K562 (cell line): Measurements from ENCODE around the gene RNF135. TPM values are rescaled to one million over a fixed set of nuclear protein-coding genes. Genes with fewer than 3 reads are reported as not detected.

Source experiments
- ATAC-seq: fragments of 200-7000 bp; cut with Tn5 transposase; 3 replicates; pipeline ENCODE4 v1.9.1; 2020; ENCODE audit warnings: moderate library complexity
- BruUV-seq: library from RNA; stranded (reverse); fragments of 400-500 nt; replicated peaks from 2 replicates; lab custom pipeline; 2021; lab: Mats Ljungman, UMichigan
- CTCF ChIA-PET: fragments of 300-600 bp; formaldehyde crosslinking; extraction: SDS; loops from one replicate; lab custom pipeline; 2021; ENCODE audit warnings: low intra/inter-chr PET ratio; lab: Yijun Ruan, JAX
- POLR2A ChIA-PET: fragments of 300-600, 350-650 bp; sonication (Branson Sonifier 250); formaldehyde crosslinking; extraction: SDS; loops from one replicate; lab custom pipeline; 2021; ENCODE audit warnings: antibody characterized with exemption, inconsistent platforms; lab: Yijun Ruan, JAX
- DNase-seq, 4 experiments: peaks; one replicate each; pipeline versions ENCODE4 v3.0.0 to v3.0.0-alpha.2; 2011 to 2018; ENCODE audit warnings: low spot score in 3 of 4, mixed read lengths in 3 of 4; ENCODE audit errors: extremely low read depth in 1 of 4
- FAIRE-seq: peaks from 2 replicates; lab custom pipeline; 2011; peaks lifted over from hg19 to GRCh38; lab: Jason Lieb, UNC
- H2AFZ ChIP-seq: 2 replicates; pipeline ENCODE4 v1.6.0; 2011; ENCODE audit warnings: low read depth, low read length, control low read depth, inconsistent platforms
- H3K27ac ChIP-seq: fragments of 200-600 bp; 3 replicates; pipeline ENCODE4 v1.8.0; 2011; ENCODE audit warnings: low read depth, mild to moderate bottlenecking, control low read depth, inconsistent platforms, low read length, moderate library complexity, mixed read lengths; ENCODE audit errors: extremely low read depth
- H3K27me3 ChIP-seq, 2 experiments: fragments of 300-600 bp in 1 of 2; 2 replicates in 1 of 2; 3 replicates in 1 of 2; pipeline versions ENCODE4 v1.6.0 to v1.8.0; 2011; ENCODE audit warnings: inconsistent platforms in 2 of 2, low read length in 2 of 2, mild to moderate bottlenecking in 1 of 2, mixed read lengths in 1 of 2, moderate library complexity in 1 of 2; ENCODE audit not compliant: control insufficient read depth in 2 of 2, insufficient read depth in 2 of 2
- H3K36me3 ChIP-seq: fragments of 300-600 bp; 3 replicates; pipeline ENCODE4 v1.8.0; 2011; ENCODE audit warnings: mild to moderate bottlenecking, low read length, inconsistent platforms; ENCODE audit not compliant: control insufficient read depth, insufficient read depth
- H3K4me1 ChIP-seq, 2 experiments: fragments of 200-600 bp in 1 of 2; replicated peaks in 1 of 2; 2 replicates in 1 of 2; 3 replicates in 1 of 2; pipeline versions ENCODE4 v1.5.1 to v1.8.0; 2011; ENCODE audit warnings: inconsistent platforms in 2 of 2, low read length in 2 of 2, mild to moderate bottlenecking in 1 of 2, mixed read lengths in 1 of 2, moderate library complexity in 1 of 2; ENCODE audit not compliant: control insufficient read depth in 2 of 2, insufficient read depth in 2 of 2
- H3K4me2 ChIP-seq: 2 replicates; pipeline ENCODE4 v1.6.1; 2011; ENCODE audit warnings: low read length, control low read depth, inconsistent platforms, mixed read lengths; ENCODE audit not compliant: insufficient read depth
- H3K4me3 ChIP-seq: fragments of 200-600 bp; sonication (generic), shearing (Covaris generic); 2 replicates; pipeline ENCODE4 v1.5.1; 2016; ENCODE audit warnings: control low read depth, inconsistent platforms
- H3K79me2 ChIP-seq: fragments of 200-600 bp; 3 replicates; pipeline ENCODE4 v1.8.0; 2011; ENCODE audit warnings: low read length, inconsistent platforms; ENCODE audit not compliant: control insufficient read depth, insufficient read depth
- H3K9ac ChIP-seq, 2 experiments: 2 replicates each; pipeline versions ENCODE4 v1.6.0 to v1.6.1; 2011; ENCODE audit warnings: low read depth in 2 of 2, low read length in 2 of 2, control low read depth in 1 of 2, inconsistent platforms in 1 of 2, mild to moderate bottlenecking in 1 of 2, mixed read lengths in 1 of 2; ENCODE audit not compliant: insufficient read depth in 1 of 2
- H3K9me1 ChIP-seq: one replicate; pipeline ENCODE4 v1.6.0; 2011; ENCODE audit warnings: inconsistent platforms, mild to moderate bottlenecking, low read length, moderate library complexity; ENCODE audit not compliant: control insufficient read depth, insufficient read depth
- H3K9me3 ChIP-seq: replicated peaks from 2 replicates; pipeline ENCODE4 v1.5.1; 2011; ENCODE audit warnings: low read depth, low read length, inconsistent platforms; ENCODE audit not compliant: control insufficient read depth, insufficient read depth
- H4K20me1 ChIP-seq: replicated peaks from 2 replicates; pipeline ENCODE4 v1.6.1; 2011; ENCODE audit warnings: low read length, inconsistent platforms, mixed read lengths; ENCODE audit not compliant: control insufficient read depth, insufficient read depth
- GATAD2A ChIP-seq: fragments of 450-650 bp; IDR thresholded peaks from 2 replicates; pipeline ENCODE4 v1.6.1; 2017
- HNRNPH1 ChIP-seq: fragments of 200-400 bp; formaldehyde crosslinking; optimal IDR thresholded peaks from 2 replicates; pipeline ENCODE3; 2017; ENCODE audit warnings: low read depth, mild to moderate bottlenecking, low read length, moderate library complexity
- HNRNPUL1 ChIP-seq: fragments of 200-400 bp; formaldehyde crosslinking; IDR thresholded peaks from 2 replicates; pipeline ENCODE4 v1.6.1; 2017; ENCODE audit warnings: low read length
- MAZ ChIP-seq, 2 experiments: fragments of 450-650 bp in 1 of 2; sonication (generic) in 1 of 2; formaldehyde crosslinking; IDR thresholded peaks in 1 of 2; conservative IDR thresholded peaks in 1 of 2; 2 replicates each; pipeline versions ENCODE4 v1.4.0 to v1.5.0; 2020; ENCODE audit warnings: mild to moderate bottlenecking in 1 of 2, missing genetic modification reagents in 1 of 2
- MTA1 ChIP-seq: fragments of 450-650 bp; IDR thresholded peaks from 2 replicates; pipeline ENCODE4 v1.6.1; 2017; ENCODE audit warnings: borderline replicate concordance
- NKRF ChIP-seq: fragments of 450-650 bp; IDR thresholded peaks from 2 replicates; pipeline ENCODE4 v1.6.1; 2016; ENCODE audit warnings: borderline replicate concordance
- TCFL5 ChIP-seq: fragments of 250-450 bp; sonication (Bioruptor Pico); conservative IDR thresholded peaks from 2 replicates; pipeline ENCODE4 v1.6.1; 2021; ENCODE audit warnings: mild to moderate bottlenecking, moderate library complexity, matching md5 sums
- ZNF134 ChIP-seq: fragments of 250-450 bp; sonication (Bioruptor Pico); conservative IDR thresholded peaks from 2 replicates; pipeline ENCODE4 v1.4.0; 2020
- ZNF165 ChIP-seq: fragments of 250-450 bp; sonication (Bioruptor Pico); IDR thresholded peaks from 2 replicates; pipeline ENCODE4 v1.4.0; 2020; ENCODE audit warnings: borderline replicate concordance
- WGBS: fragments of 100-300 bp; shearing (Covaris generic); methylation state at CpG from one replicate; pipeline ENCODE4 v1.1.6; 2016; ENCODE audit warnings: low coverage, mixed read lengths; ENCODE audit not compliant: insufficient coverage; ENCODE audit errors: missing lambda C conversion rate; 5-methylcytosine and 5-hydroxymethylcytosine counted together
- in situ Hi-C: fragments of 300-500 bp; cut with MboI; formaldehyde crosslinking; loops from 4 replicates; pipeline ENCODE4 v1.15.0; 2018; ENCODE audit warnings: inconsistent platforms, mixed read lengths
- intact Hi-C: fragments of 100-400 bp; cut with micrococcal nuclease; formaldehyde crosslinking; loops from 2 replicates; pipeline ENCODE4 v1.14.2; 2022
- polyA plus RNA-seq, 8 experiments: library from polyadenylated mRNA; depleted of rRNA in 4 of 8; stranded (reverse) in 5 of 8; unstranded in 3 of 8; fragments of >200 nt; fragmentation: Nextera tagmentation in 2 of 8; fragmentation: Illumina TruSeq in 1 of 8; extraction: Ambion mirVana in 2 of 8; extraction: Trizol in 1 of 8; gene quantifications; 2 replicates each; pipeline versions ENCODE4 v1.2.1 to v1.2.3, GENCODE V29; 2011 to 2014; ENCODE audit warnings: inconsistent platforms in 1 of 8, missing spikeins in 1 of 8
- total RNA-seq, 7 experiments: library from RNA; depleted of rRNA in 6 of 7; stranded (reverse); fragments of >200 nt in 6 of 7; fragmentation: Illumina TruSeq in 2 of 7; extraction: Trizol in 2 of 7; gene quantifications; 2 replicates each; pipeline versions ENCODE4 v1.2.1 to v1.2.3, GENCODE V29; 2011 to 2021; ENCODE audit warnings: low replicate concordance in 1 of 7
- TF ChIP-seq, protein P1 (sequence below): IDR thresholded peaks from 2 replicates; pipeline ENCODE4 v1.6.1; 2012; ENCODE audit warnings: low read depth, low read length, improper control_type of control experiment, borderline replicate concordance
- TF ChIP-seq, protein P2 (sequence below), 2 experiments: fragments of 450-650 bp; IDR thresholded peaks; 2 replicates each; pipeline ENCODE4 v1.6.1; 2018; ENCODE audit warnings: mild to moderate bottlenecking in 2 of 2, low read depth in 1 of 2; ENCODE audit not compliant: partially characterized antibody in 2 of 2
- TF ChIP-seq, protein P3 (sequence below): fragments of 450-650 bp; IDR thresholded peaks from 2 replicates; pipeline ENCODE4 v1.6.1; 2016; ENCODE audit warnings: mild to moderate bottlenecking

The RNF135 gene
- total and polyA plus RNA-seq, 9 of the 15 experiments (the other 6 are each of a cell fraction or from before 2014, with no cell fraction given): 0.08 TPM; not detected in 8

GRCh38 chr17:30965686-30966085 lies 5.2 kb upstream of the RNF135 start:
- H3K4me1 ChIP-seq: peaks cover 0 to 3% of the 10 kb centered on the region in 2 experiments; a peak in 1 of 5 replicates
- in situ Hi-C loops: no loop called here
- H3K27me3 ChIP-seq: no peaks in the 10 kb centered on the region
- no peak overlapping the region for H3K4me2 ChIP-seq
- ATAC-seq (no peak), FAIRE-seq (no peak), DNase-seq (no peak)
- no peak overlapping the region for H2AFZ ChIP-seq
- H3K27ac ChIP-seq: no peak overlapping the region
- no peak overlapping the region for H3K9ac ChIP-seq
- no peaks in the 10 kb centered on the region for H3K36me3 ChIP-seq
- no peaks in the 10 kb centered on the region for H3K9me1 ChIP-seq
- no peaks in the 10 kb centered on the region for H4K20me1 ChIP-seq
- H3K9me3 ChIP-seq: no peaks in the 10 kb centered on the region
- no peak overlapping the region for H3K4me3 ChIP-seq
- POLR2A ChIA-PET: no interaction called here
- intact Hi-C loops: no loop called here
- CTCF ChIA-PET: no interaction called here
- H3K79me2 ChIP-seq: no peaks in the 10 kb centered on the region
- WGBS: 48% methylated on average over 3 of the region's 3 CpGs
- no TSS peak for BruUV-seq
- TF ChIP-seq MTA1: no peak
- TF ChIP-seq, protein P1, sequence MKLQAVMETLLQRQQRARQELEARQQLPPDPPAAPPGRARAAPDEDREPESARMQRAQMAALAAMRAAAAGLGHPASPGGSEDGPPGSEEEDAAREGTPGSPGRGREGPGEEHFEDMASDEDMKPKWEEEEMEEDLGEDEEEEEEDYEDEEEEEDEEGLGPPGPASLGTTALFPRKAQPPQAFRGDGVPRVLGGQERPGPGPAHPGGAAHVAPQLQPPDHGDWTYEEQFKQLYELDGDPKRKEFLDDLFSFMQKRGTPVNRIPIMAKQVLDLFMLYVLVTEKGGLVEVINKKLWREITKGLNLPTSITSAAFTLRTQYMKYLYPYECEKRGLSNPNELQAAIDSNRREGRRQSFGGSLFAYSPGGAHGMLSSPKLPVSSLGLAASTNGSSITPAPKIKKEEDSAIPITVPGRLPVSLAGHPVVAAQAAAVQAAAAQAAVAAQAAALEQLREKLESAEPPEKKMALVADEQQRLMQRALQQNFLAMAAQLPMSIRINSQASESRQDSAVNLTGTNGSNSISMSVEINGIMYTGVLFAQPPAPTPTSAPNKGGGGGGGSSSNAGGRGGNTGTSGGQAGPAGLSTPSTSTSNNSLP: no peak
- no peak for TF ChIP-seq TCFL5 (CRISPR knock-in tag)
- no peak for TF ChIP-seq HNRNPH1
- no peak for TF ChIP-seq GATAD2A
- no peak for TF ChIP-seq ZNF134 (CRISPR knock-in tag)
- TF ChIP-seq, protein P2, sequence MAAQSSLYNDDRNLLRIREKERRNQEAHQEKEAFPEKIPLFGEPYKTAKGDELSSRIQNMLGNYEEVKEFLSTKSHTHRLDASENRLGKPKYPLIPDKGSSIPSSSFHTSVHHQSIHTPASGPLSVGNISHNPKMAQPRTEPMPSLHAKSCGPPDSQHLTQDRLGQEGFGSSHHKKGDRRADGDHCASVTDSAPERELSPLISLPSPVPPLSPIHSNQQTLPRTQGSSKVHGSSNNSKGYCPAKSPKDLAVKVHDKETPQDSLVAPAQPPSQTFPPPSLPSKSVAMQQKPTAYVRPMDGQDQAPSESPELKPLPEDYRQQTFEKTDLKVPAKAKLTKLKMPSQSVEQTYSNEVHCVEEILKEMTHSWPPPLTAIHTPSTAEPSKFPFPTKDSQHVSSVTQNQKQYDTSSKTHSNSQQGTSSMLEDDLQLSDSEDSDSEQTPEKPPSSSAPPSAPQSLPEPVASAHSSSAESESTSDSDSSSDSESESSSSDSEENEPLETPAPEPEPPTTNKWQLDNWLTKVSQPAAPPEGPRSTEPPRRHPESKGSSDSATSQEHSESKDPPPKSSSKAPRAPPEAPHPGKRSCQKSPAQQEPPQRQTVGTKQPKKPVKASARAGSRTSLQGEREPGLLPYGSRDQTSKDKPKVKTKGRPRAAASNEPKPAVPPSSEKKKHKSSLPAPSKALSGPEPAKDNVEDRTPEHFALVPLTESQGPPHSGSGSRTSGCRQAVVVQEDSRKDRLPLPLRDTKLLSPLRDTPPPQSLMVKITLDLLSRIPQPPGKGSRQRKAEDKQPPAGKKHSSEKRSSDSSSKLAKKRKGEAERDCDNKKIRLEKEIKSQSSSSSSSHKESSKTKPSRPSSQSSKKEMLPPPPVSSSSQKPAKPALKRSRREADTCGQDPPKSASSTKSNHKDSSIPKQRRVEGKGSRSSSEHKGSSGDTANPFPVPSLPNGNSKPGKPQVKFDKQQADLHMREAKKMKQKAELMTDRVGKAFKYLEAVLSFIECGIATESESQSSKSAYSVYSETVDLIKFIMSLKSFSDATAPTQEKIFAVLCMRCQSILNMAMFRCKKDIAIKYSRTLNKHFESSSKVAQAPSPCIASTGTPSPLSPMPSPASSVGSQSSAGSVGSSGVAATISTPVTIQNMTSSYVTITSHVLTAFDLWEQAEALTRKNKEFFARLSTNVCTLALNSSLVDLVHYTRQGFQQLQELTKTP (IDR thresholded peaks at IDR 0.05; ENCODE audit: low read depth in 1 of 2, partially characterized antibody in 2 of 2): no peak
- TF ChIP-seq NKRF: no peak
- TF ChIP-seq, protein P3, sequence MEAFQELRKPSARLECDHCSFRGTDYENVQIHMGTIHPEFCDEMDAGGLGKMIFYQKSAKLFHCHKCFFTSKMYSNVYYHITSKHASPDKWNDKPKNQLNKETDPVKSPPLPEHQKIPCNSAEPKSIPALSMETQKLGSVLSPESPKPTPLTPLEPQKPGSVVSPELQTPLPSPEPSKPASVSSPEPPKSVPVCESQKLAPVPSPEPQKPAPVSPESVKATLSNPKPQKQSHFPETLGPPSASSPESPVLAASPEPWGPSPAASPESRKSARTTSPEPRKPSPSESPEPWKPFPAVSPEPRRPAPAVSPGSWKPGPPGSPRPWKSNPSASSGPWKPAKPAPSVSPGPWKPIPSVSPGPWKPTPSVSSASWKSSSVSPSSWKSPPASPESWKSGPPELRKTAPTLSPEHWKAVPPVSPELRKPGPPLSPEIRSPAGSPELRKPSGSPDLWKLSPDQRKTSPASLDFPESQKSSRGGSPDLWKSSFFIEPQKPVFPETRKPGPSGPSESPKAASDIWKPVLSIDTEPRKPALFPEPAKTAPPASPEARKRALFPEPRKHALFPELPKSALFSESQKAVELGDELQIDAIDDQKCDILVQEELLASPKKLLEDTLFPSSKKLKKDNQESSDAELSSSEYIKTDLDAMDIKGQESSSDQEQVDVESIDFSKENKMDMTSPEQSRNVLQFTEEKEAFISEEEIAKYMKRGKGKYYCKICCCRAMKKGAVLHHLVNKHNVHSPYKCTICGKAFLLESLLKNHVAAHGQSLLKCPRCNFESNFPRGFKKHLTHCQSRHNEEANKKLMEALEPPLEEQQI: no peak
- TF ChIP-seq ZNF165 (CRISPR knock-in tag): no peak
- no peak for TF ChIP-seq HNRNPUL1
- TF ChIP-seq MAZ (CRISPR knock-in tag; conservative IDR thresholded peaks at IDR 0.05 in 1 of 2, IDR thresholded peaks at IDR 0.05 in 1 of 2): no peak
